HG02938 (cell line): Measurements from ENCODE around the gene ZFTA.
A peak's percentile ranks its signal among the peaks of the same experiment; 100 is the strongest.
"Not testable (repeated sequence)": the region's sequence is repeated elsewhere in the genome, so short reads cannot be mapped to it uniquely, and the experiment has no call there.

Experiments
- ATAC-seq: cut with Tn5 transposase; IDR thresholded peaks from one replicate; pipeline ENCODE4 v1.9.1; 2021; ENCODE audit warnings: mild to moderate bottlenecking, moderate library complexity; ENCODE audit not compliant: unreplicated experiment

ZFTA gene

GRCh38 chr11:63768237-63769041 is at the start of gene ZFTA:
ZFTA (minus strand) TSS chr11:63768775; CDS start chr11:63768622, 153 bp downstream.
- no peak for ATAC-seq

DNA sequence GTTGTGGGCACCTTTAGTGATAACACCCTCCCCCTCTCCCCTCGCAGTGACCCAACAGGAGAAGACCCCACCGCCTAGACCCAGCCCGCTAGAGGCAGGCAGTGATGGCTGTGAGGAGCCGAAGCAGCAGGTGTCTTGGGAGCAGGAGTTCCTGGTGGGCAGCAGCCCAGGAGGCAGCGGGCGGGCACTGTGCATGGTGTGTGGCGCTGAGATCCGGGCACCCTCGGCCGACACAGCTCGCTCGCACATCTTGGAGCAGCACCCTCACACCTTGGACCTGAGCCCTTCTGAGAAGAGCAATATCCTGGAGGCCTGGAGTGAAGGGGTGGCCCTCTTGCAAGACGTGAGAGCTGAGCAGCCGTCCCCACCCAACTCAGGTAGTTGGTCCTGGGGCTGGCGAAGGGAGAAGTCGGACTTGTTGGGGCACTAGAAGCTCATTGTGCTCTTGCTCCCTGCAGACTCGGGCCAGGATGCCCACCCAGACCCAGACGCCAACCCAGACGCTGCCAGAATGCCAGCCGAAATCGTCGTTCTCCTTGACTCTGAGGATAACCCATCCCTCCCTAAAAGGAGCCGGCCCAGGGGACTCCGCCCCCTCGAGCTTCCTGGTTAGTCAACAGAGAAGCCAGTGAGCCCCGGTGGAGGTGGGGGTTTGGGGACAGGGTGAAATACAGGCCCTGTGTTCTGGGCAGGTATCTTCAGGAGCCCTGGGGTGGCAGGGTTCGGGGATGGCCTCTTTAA is 49.4 kb upstream of the ZFTA start:
- no peak for ATAC-seq

DNA sequence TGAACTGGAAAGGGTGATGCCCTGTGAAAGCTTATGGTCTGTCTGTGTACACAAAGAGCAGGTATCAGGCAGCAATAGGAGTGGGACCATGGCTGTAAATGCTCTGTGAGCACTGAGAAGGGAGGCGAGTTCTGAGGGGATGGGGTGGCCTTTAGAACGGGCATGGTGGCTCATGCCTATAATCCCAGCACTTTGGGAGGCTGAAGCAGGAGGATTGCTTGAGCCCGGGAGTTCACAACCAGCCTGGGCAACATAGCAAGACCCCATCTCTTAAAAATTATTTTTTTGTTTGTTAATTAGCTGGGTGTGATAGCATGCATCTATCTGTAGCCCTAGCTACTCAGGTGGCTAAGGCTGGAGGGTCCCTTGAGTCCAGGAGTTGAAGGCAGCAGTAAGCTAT is 48.2 kb upstream of the ZFTA start:
- ATAC-seq: no peak

- ATAC-seq: no peak
Measured at GRCh38 chr11:63816166-63816565, 47.6 kb upstream of the ZFTA start.

- ATAC-seq: no peak
Measured at GRCh38 chr11:63814383-63814736, 45.8 kb upstream of the ZFTA start.

GRCh38 chr11:63813563-63814382 is 45.2 kb upstream of the ZFTA start:
- ATAC-seq: peak; percentile 42

- peak; percentile 59 for ATAC-seq
Measured at GRCh38 chr11:63813035-63813562, 44.5 kb upstream of the ZFTA start, which contains the start of gene SPINDOC. SPINDOC (plus strand) TSS chr11:63813456; CDS start chr11:63813687, 231 bp downstream.

- no peak for ATAC-seq
Measured at GRCh38 chr11:63811522-63811921, 42.9 kb upstream of the ZFTA start.

DNA sequence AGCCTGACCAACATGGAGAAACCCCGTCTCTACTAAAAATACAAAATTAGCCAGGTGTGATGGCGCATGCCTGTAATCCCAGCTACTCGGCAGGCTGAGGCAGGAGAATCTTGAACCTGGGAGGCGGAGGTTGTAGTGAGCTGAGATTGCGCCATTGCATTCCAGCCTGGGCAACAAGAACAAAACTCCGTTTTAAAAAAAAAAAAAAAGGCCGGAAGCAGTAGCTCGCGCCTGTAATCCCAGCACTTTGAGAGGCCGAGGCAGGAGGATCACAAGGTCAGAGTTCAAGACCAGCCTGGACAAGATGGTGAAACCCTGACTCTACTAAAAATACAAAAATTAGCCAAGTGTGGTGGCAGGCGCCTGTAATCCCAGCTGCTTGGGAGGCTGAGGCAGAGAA is 41.8 kb upstream of the ZFTA start:
- ATAC-seq: not testable (repeated sequence)

- no peak for ATAC-seq
Measured at GRCh38 chr11:63805844-63806415, 37.4 kb upstream of the ZFTA start.

- no peak for ATAC-seq
Measured at GRCh38 chr11:63804259-63804658, 35.7 kb upstream of the ZFTA start.

DNA sequence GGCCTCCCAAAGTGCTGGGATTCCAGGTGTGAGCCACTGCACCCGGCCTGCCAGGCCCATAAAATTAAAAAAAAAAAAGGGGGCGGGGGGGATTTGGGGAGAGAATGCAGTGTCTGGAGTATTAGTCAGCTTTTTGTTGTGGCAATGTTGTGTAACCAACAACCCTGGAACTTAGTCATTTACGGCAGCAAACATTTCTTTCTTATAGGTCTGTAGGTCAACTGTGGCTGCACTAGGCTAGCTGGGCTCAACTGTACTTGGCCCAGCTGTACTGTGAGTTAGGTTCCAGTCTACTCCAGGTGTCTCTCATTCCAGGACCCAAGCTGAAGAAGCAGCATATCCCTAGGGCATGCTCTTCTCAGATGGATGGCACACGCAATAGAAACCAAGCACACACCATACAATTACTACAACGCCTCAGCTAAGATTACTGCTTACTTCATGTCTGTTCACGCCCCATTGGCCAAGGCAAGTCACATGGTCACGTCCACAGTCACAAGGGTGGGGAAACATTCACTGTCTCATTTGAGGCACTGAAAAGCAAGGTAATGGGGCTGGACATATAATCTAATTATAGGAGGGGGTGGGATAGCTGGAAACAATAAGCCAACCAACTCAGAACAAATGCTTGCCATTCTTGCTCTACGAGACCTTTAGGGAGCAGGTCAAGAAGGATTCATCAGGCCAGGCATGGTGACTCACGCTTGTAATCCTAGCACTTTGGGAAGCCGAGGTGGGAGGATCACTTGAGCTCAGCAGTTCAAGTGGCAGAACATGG is 34.3 kb upstream of the ZFTA start:
- ATAC-seq: no peak

GRCh38 chr11:63800921-63801320 is 32.3 kb upstream of the ZFTA start:
- no peak for ATAC-seq

- ATAC-seq: no peak
Measured at GRCh38 chr11:63795066-63795465, 26.5 kb upstream of the ZFTA start.

DNA sequence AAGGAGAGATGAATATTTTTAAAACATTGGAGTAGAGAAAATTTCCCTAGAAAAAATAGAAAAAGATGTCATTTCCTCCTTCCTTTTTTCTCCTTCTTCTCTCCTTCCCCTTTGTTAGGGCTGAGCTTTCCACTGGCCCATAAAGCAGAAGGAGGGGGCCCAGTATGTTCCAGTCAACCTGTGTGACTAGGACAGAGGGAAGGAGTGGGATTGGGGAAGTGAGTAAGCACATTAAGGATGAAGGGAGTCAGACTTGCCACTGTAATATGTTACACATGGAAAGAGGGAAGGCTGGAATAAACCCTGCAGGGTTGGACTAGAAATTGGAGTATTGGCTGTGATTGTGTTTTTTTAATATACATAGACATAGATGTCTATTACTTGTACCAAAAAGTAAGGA is 24.6 kb upstream of the ZFTA start:
- ATAC-seq: no peak

- no peak for ATAC-seq
Measured at GRCh38 chr11:63791495-63792167, 23.1 kb upstream of the ZFTA start.

DNA sequence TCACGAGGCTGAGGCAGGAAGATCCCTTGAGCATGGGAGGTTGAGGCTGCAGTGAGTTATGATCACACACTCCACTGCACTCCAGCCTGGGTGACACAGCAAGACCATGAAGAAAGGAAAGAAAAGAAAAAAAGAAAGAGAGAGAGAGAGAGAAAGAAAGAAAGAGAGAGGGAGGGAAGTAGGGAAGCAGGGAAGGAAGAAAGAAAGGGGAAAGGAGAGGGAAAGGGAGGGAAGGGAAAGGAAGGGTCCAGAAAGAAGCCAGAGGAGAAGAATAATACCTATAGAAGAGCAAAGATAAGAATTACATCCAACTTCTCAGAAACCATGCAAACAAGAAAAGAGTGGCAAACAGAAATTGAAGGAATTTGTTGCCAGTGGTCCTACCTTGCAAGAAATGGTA is 17.2 kb upstream of the ZFTA start:
- ATAC-seq: no peak

- no peak for ATAC-seq
Measured at GRCh38 chr11:63783925-63784592, 15.5 kb upstream of the ZFTA start.

DNA sequence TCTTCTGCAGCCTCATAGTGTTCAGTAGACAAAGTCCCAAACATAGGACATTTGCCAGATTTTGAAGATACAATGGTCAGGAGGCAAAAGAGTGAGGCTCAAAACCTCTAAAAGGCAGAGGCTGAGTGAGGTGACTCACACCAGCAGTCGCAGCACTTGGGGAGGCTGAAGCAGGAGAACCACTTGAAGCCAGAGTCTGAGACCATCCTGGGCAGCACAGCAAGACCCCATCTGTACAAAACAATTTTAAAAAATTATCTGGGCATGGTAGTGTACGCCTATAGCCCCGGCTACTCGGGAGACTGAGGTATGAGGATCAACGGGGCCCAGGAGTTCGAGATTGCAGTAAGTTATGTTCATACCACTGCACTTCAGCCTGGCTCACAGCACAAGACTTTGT is 14.2 kb upstream of the ZFTA start:
- ATAC-seq: no peak
